Endothelial cell of umbilical vein (primary cell): ENCODE measurements around the gene SQSTM1. TPM values are rescaled to one million over a fixed set of nuclear protein-coding genes. Genes with fewer than 3 reads are reported as not detected.

Experiments
- BruUV-seq: library from RNA; stranded (reverse); fragments of 400-500 nt; replicated peaks from 2 replicates; lab custom pipeline; 2021; lab: Mats Ljungman, UMichigan
- CTCF ChIA-PET: fragments of 300-600, 350-600 bp; sonication (Branson Sonifier 250); formaldehyde crosslinking; loops from one replicate; lab custom pipeline; 2021; ENCODE audit warnings: antibody characterized with exemption, inconsistent platforms; lab: Charles Lee
- POLR2A ChIA-PET: fragments of 300-600, 350-600 bp; sonication (Branson Sonifier 250); formaldehyde crosslinking; loops from one replicate; lab custom pipeline; 2021; ENCODE audit warnings: antibody characterized with exemption, inconsistent platforms; lab: Charles Lee
- DNase-seq: peaks from one replicate; pipeline ENCODE4 v3.0.0-alpha.2; 2011; ENCODE audit warnings: low read depth, low spot score
- FAIRE-seq: peaks from 2 replicates; lab custom pipeline; 2011; peaks lifted over from hg19 to GRCh38; lab: Jason Lieb, UNC
- H2AFZ ChIP-seq: 2 replicates; pipeline ENCODE4 v1.6.0; 2012; ENCODE audit warnings: low read depth, low read length, control low read depth, inconsistent platforms
- H3K27ac ChIP-seq: 2 replicates; pipeline ENCODE4 v1.5.1; 2011; ENCODE audit warnings: low read depth, mild to moderate bottlenecking, control low read depth, low read length, moderate library complexity; ENCODE audit not compliant: insufficient read depth
- H3K27me3 ChIP-seq, 2 experiments: 2 replicates each; pipeline versions ENCODE4 v1.6.0 to v1.6.1; 2011; ENCODE audit warnings: low read length in 2 of 2, mixed read lengths in 1 of 2; ENCODE audit not compliant: control insufficient read depth in 2 of 2, insufficient read depth in 2 of 2
- H3K36me3 ChIP-seq, 2 experiments: 2 replicates in 1 of 2; 3 replicates in 1 of 2; pipeline ENCODE4 v1.5.1; 2011; ENCODE audit warnings: low read length in 2 of 2, mild to moderate bottlenecking in 1 of 2, moderate library complexity in 1 of 2; ENCODE audit not compliant: control insufficient read depth in 2 of 2, insufficient read depth in 2 of 2; ENCODE audit errors: extremely low read depth in 1 of 2
- H3K4me1 ChIP-seq: 3 replicates; pipeline ENCODE4 v1.5.1; 2011; ENCODE audit warnings: mild to moderate bottlenecking, low read length; ENCODE audit not compliant: control insufficient read depth, insufficient read depth; ENCODE audit errors: extremely low read depth
- H3K4me2 ChIP-seq: 2 replicates; pipeline ENCODE4 v1.6.1; 2011; ENCODE audit warnings: low read length, control low read depth, mixed read lengths; ENCODE audit not compliant: insufficient read depth
- H3K4me3 ChIP-seq, 3 experiments: fragments of 200-600 bp in 1 of 3; sonication (generic), shearing (Covaris generic) in 1 of 3; replicated peaks in 1 of 3; 2 replicates each; pipeline ENCODE4 v1.5.1; 2011 to 2016; ENCODE audit warnings: control low read depth in 3 of 3, low read length in 3 of 3, mild to moderate bottlenecking in 2 of 3, inconsistent platforms in 1 of 3, low read depth in 1 of 3, moderate library complexity in 1 of 3; ENCODE audit not compliant: insufficient read depth in 1 of 3
- H3K79me2 ChIP-seq: 2 replicates; pipeline ENCODE4 v1.6.0; 2012; ENCODE audit warnings: low read length, inconsistent platforms; ENCODE audit not compliant: control insufficient read depth, insufficient read depth
- H3K9ac ChIP-seq: replicated peaks from 2 replicates; pipeline ENCODE3; 2011; ENCODE audit warnings: low read length, control low read depth; ENCODE audit not compliant: insufficient read depth; ENCODE audit errors: extremely low read depth
- H3K9me1 ChIP-seq: replicated peaks from 3 replicates; pipeline ENCODE4 v1.6.0; 2011; ENCODE audit warnings: mild to moderate bottlenecking, low read length; ENCODE audit not compliant: control insufficient read depth, insufficient read depth; ENCODE audit errors: extremely low read depth
- H3K9me3 ChIP-seq: replicated peaks from 2 replicates; pipeline ENCODE4 v1.5.1; 2012; ENCODE audit warnings: low read length, inconsistent platforms; ENCODE audit not compliant: control insufficient read depth, insufficient read depth
- H4K20me1 ChIP-seq: replicated peaks from 2 replicates; pipeline ENCODE3; 2011; ENCODE audit warnings: mild to moderate bottlenecking, low read length; ENCODE audit not compliant: control insufficient read depth, insufficient read depth; ENCODE audit errors: extremely low read depth
- EZH2 ChIP-seq: IDR thresholded peaks from 2 replicates; pipeline ENCODE4 v1.6.1; 2012; ENCODE audit warnings: borderline replicate concordance, low read depth, mild to moderate bottlenecking, moderate library complexity, low read length, inconsistent platforms; ENCODE audit not compliant: severe bottlenecking
- FOS ChIP-seq: IDR thresholded peaks from 2 replicates; pipeline ENCODE4 v1.6.1; 2011; ENCODE audit warnings: mild to moderate bottlenecking, low read length, moderate library complexity, borderline replicate concordance; ENCODE audit not compliant: insufficient read depth
- GATA2 ChIP-seq: IDR thresholded peaks from 2 replicates; pipeline ENCODE4 v1.7.0; 2011; ENCODE audit warnings: low read depth, mild to moderate bottlenecking, moderate library complexity, mixed read lengths, low read length; ENCODE audit not compliant: insufficient read length, insufficient read depth
- JUN ChIP-seq: IDR thresholded peaks from 2 replicates; pipeline ENCODE4 v1.6.1; 2011; ENCODE audit warnings: borderline replicate concordance, low read depth; ENCODE audit not compliant: insufficient read length, insufficient read depth
- MYC ChIP-seq: IDR thresholded peaks from one replicate; pipeline ENCODE4 v1.6.1; 2011; ENCODE audit warnings: mild to moderate bottlenecking, low read depth, low read length
- POLR2A ChIP-seq: IDR thresholded peaks from 2 replicates; pipeline ENCODE4 v1.6.1; 2012; ENCODE audit warnings: low read depth, mild to moderate bottlenecking, control low read depth, low read length
- POLR2AphosphoS5 ChIP-seq: IDR thresholded peaks from 2 replicates; pipeline ENCODE4 v1.6.1; 2012; ENCODE audit warnings: low read depth, mild to moderate bottlenecking, control low read depth, low read length, moderate library complexity; ENCODE audit not compliant: insufficient read depth
- dilution Hi-C: fragments of 300-500 bp; cut with MboI; formaldehyde crosslinking; loops from one replicate; pipeline ENCODE4 v1.15.0; 2019; ENCODE audit warnings: low sequenced_read_pairs; ENCODE audit not compliant: extremely low pct_ligation_motif_present
- intact Hi-C: fragments of 100-400 bp; cut with micrococcal nuclease; formaldehyde crosslinking; loops from one replicate; pipeline ENCODE4 v1.10.0; 2022
- polyA plus RNA-seq, 4 experiments: library from polyadenylated mRNA; depleted of rRNA in 3 of 4; stranded (reverse) in 3 of 4; unstranded in 1 of 4; fragments of >200 nt; gene quantifications; 2 replicates each; pipeline versions ENCODE4 v1.2.1 to v1.2.3, GENCODE V29; 2011 to 2012; ENCODE audit warnings: missing spikeins in 1 of 4
- total RNA-seq: library from RNA; stranded (reverse); gene quantifications from 2 replicates; pipeline ENCODE4 v1.2.3, GENCODE V29; 2021
- TF ChIP-seq, protein P1 (sequence below), 2 donors: IDR thresholded peaks; 1 replicate in 1 of 2; 2 replicates in 1 of 2; pipeline ENCODE4 v1.5.1; 2011; ENCODE audit warnings: low read length in 2 of 2, mild to moderate bottlenecking in 2 of 2, moderate library complexity in 2 of 2, control low read depth in 1 of 2, inconsistent platforms in 1 of 2, low read depth in 1 of 2; ENCODE audit not compliant: insufficient read depth in 1 of 2; ENCODE audit errors: extremely low read depth in 1 of 2
- TF ChIP-seq, protein P2 (sequence below): IDR thresholded peaks from 2 replicates; pipeline ENCODE4 v1.6.1; 2011; ENCODE audit not compliant: insufficient read depth, insufficient read length

SQSTM1 gene
- total and polyA plus RNA-seq, 2 donors (not counting 3 experiments of a cell fraction or from before 2014, with no cell fraction given): 302 to 346 TPM

DNA sequence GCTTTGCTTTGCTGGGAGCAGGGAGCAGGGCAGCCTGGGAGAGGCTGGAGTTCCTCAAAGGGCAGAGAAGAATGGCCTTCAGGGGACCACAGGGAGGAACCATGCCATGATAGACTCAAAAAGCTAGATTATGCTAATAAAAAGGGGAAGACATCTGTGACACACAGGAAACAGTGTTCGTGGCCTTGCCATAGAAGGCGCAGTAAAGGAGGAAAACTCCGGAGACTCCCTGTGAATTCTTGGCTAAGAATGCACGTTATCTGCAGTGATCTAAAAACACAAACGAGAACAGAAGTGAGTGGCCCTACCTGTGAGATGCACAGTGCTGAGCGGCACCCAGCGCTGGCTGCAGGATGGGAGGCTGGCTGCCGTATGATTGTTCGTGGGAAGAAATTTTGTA, 42.8 kb upstream of the SQSTM1 start:
- Histone ChIP-seq H3K9me1 (no peaks in the 10 kb centered on the region), H3K36me3 (peaks cover 3 to 26% of the 10 kb centered on the region in 2 experiments), H3K9ac (no peak overlapping the region), H3K4me1 (peaks cover 14% of the 10 kb centered on the region), H3K27me3 (no peaks in the 10 kb centered on the region), H3K4me2 (no peak overlapping the region), H2AFZ (no peak overlapping the region), H3K79me2 (no peaks in the 10 kb centered on the region), H3K9me3 (no peaks in the 10 kb centered on the region), H3K4me3 (no peak overlapping the region), H4K20me1 (no peaks in the 10 kb centered on the region), H3K27ac (no peak overlapping the region)
- dilution Hi-C loops: no loop called here
- intact Hi-C loops: no loop called here
- DNase-seq (no peak), FAIRE-seq (no peak)
- CTCF ChIA-PET: interaction anchor here (0.6 to 4.8 kb wide), 9 partner anchors 8 to 24 kb away, joined by 3 to 22 read pairs (median 3); no protein-coding TSS in a partner anchor
- TF ChIP-seq GATA2 (peak; percentile 79), FOS (no peak), EZH2 (no peak), MYC (no peak), POLR2A (no peak), JUN (no peak), POLR2AphosphoS5 (peak; percentile 44)
- TF ChIP-seq, protein P1, sequence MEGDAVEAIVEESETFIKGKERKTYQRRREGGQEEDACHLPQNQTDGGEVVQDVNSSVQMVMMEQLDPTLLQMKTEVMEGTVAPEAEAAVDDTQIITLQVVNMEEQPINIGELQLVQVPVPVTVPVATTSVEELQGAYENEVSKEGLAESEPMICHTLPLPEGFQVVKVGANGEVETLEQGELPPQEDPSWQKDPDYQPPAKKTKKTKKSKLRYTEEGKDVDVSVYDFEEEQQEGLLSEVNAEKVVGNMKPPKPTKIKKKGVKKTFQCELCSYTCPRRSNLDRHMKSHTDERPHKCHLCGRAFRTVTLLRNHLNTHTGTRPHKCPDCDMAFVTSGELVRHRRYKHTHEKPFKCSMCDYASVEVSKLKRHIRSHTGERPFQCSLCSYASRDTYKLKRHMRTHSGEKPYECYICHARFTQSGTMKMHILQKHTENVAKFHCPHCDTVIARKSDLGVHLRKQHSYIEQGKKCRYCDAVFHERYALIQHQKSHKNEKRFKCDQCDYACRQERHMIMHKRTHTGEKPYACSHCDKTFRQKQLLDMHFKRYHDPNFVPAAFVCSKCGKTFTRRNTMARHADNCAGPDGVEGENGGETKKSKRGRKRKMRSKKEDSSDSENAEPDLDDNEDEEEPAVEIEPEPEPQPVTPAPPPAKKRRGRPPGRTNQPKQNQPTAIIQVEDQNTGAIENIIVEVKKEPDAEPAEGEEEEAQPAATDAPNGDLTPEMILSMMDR (IDR thresholded peaks at IDR 0.05; ENCODE audit: extremely low read depth in 1 of 2, insufficient read depth in 1 of 2, low read depth in 1 of 2, low read length in 2 of 2): no peak
- TF ChIP-seq, protein P2, sequence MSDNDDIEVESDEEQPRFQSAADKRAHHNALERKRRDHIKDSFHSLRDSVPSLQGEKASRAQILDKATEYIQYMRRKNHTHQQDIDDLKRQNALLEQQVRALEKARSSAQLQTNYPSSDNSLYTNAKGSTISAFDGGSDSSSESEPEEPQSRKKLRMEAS: no peak
- POLR2A ChIA-PET: no interaction called here
- no TSS peak for BruUV-seq
